SIG-M5 treated with dmso at 0.1 percent for 504 hours (cell line): ENCODE measurements around the gene PDK1.
"Not testable (repeated sequence)": the region's sequence is repeated elsewhere in the genome, so short reads cannot be mapped to it uniquely, and the experiment has no call there.

Source experiments
- DNase-seq: peaks from one replicate; lab custom pipeline; 2025; ENCODE audit not compliant: unreplicated experiment; lab: John Stamatoyannopoulos, UW

PDK1 gene

DNA sequence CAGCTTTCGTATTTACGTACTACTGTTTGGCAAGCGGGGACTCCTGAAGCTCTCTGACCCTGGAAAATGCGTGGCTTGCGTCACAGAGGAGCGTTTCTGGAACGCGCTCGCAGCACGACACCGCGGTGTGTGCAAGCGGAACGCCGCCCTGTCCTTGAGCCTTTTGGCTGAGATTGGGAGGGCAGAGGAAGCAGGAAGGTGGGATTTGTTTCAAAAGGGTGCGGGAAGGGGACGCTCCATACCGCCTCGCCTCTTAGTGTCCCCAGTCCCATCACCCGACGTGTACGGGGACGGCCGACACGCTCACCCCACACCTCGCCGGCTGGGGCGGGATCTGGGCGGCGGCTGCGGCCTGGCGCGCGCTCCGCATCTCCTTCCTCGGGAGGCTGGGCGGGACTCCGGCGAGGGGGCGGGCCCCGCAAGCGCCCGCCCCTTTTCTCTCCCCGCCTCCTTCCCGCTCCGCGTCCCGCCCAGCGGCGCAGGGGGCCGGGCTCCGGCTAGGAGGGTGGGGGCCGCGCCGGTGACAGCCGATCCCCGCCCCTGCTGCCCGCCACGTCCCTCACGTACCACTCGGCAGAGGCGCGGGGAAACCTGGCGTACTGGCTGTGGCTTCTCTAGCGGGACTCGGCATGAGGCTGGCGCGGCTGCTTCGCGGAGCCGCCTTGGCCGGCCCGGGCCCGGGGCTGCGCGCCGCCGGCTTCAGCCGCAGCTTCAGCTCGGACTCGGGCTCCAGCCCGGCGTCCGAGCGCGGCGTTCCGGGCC is at the start of gene PDK1:
PDK1 (plus strand) TSS at position 569 of the 762 bp plus-strand sequence; CDS start at position 630, 61 bp downstream.
- DNase-seq = peak; percentile 89

DNA sequence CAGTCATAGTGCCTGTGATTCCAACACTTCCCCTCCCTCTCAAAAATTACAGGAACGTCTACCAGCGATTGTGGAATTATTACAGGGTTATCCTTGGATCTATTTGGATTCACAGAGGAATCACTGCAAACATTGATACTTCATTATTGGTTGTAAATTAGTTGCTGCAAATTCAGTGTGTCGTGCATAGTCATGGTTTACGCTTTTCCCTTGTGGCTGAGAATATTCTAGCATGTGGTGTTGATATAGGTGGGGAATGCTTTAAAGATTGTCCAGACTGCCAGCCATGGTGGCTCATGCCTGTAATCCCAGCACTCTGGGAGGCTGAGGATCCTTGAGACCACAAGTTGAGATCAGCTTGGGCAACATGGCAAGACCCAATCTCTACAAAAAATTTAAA is 48.7 kb upstream of the PDK1 start:
- no peak for DNase-seq

DNA sequence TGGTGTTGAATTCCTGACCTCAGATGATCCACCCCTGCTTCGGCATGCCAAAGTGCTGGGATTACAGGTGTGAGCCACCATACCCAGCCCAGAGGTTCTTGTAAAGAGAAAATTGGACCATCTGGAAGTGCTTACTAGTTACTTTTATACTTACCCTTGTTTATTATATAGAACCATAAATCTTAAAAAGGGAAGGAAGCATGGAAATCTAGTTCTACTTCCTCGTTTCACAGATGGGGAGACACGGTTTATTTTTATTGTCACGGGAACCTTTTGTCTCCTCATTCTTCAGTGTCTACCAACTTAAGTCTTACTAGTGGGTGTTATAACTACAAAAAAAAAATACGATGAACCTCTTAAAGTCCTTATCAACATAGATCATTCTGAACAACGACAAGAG is 45.8 kb upstream of the PDK1 start:
- peak; percentile 26 for DNase-seq

DNA sequence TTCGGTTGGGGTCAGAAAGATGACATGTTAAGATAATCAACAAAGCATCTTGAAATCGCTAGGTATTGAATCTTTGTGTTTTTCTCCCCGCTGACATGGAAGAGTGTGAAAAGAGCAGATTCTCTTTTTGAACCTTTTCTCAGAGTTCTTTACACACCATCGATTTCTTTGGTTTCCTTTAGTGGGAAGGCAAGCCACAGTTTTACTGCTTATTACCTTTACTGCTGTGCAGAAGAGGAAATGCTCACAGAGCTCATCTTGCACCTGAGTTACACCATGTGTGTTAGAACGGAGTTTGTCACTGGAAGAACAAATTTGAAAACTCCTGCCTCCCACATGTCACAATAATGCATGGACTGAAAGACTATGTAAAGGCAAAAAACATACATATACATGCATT is 45.3 kb upstream of the PDK1 start:
- DNase-seq = no peak

DNA sequence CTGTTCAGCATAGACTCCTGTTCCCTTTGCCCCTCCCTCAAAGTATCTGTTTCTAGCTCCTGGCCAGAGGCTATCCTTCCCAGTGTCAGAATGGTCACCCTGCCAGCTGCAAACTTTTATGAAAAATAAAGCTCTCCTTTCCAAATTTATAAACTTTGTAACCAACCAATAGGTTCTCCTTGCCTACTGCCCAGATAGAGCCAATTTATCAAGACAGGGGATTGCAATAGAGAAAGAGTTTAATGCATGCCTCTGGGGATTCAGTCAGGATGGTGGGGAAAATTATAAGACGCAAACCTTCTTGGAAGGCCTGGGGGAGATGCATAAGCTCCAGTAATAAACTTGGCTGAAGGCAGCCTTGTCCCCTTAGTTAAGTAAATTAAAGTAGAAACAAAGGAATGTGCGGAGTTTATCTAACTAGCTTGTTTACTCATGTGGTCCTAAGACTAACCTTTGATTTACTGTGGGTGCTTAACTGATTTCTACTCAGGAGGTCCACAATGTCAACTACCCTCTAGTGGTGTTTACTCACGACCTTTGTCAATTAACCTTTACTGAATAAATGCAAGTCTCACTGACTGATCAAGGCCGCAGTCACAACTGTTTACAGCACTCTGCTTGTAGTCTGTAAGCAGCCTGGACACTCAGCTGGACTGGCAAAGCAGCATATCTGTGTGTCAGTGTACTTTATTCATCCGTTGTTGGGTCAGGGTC is 42.9 kb upstream of the PDK1 start:
- no peak for DNase-seq

DNA sequence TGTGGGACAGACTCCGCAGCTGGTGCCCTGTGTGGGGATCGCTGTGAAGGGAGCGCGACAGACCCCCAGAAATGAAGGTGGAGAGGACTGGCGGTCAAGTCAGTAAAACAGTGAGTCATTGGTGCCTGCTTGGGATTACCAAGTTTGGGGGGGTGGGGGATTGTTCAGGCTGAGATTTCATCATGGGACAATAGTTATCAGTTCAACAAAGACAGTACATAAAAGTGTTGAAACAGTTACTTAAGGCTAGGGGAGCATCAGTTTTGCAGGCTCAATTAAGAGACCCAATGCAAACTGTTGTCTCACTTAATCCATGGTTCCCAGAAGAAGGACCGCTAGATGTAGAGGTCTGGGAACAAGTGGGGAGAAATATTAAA is 42.4 kb upstream of the PDK1 start:
- DNase-seq = peak; percentile 33

DNA sequence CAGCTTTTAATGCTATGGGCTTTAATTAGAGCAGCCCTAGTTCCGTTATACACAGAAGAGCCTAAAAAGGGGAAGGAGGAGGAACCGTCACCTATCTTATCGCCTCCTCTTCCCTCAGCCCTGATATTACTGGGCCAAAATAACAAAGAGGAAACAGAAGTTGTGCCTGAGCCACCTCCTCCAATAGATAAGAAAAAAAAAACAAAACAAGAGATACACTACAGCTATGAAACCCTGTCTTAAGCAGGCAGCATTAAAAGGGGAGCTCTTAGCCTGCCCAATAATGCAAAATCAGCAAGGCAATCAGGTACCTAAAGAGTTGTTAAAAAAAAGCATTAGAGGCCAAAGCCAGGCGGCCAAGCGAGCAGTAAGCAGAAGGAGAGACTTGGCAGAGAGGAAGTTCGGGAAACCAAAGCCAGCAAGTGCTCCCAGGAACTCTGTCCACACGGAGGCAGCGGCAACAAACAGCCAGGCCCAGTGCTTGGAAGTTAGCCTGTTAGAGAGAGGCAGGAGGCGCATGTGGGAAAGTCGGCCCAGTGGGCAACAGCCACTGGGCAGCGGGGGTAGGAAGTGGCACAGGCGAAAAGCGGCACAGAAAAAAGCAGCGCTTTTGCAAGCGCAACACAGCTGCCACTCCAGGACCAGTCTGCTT is 41.8 kb upstream of the PDK1 start:
- peak; percentile 68 for DNase-seq

DNA sequence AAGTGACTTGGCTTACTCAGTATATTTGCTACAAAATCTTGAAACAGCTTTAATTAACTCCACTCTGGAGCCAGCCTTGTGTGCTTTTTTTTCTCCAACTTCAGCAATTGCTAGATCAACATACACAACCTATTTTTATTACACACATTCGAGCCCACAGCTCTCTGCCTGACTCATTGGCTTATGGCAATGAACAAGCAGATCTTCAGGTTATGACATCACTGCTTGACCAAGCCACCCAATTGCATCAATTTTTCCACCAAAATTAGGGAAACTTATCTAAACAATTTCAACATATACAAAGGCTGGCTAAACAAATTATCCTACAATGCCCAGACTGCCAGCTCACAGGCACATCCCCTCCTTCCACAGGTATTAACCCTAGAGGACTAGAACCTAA is 39.6 kb upstream of the PDK1 start:
- DNase-seq = peak; percentile 11

DNA sequence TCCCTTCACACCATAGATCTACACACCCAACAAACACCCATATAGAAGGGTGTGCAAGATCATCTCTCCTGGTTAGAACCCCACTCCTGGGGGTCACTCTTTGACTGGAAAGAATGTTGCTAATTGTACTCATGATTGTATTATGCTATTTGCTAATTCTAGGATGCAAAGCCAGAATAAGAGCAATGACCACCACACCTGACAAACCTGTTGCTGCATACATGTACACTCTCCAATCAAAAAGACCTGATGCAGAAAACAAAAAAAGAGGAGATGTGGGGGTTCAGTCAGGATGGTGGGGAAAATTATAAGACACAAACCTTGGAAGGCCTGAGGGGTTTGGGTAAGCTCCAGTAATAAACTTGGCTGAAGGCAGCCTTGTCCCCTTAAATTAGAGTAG is 36.9 kb upstream of the PDK1 start:
- no peak for DNase-seq

DNA sequence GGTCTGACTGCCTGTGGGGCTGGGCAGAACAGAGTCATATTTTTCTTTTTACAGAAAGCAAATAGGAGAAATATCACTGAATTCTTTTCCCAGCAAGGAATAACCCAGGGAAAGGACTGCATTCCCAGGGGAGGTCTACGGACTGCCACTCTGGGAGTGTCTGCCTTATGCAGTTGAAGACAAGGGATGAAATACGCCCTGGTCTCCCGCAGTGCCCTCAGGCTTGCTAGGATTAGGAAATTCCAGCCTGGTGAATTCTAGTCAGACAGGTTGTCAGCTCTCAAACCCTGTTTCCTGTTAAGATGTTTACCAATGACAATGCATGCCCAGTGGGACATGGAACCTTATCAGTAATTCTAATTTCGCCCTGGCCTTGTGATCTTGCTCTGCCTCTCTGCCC is 30.3 kb upstream of the PDK1 start:
- DNase-seq = no peak

DNA sequence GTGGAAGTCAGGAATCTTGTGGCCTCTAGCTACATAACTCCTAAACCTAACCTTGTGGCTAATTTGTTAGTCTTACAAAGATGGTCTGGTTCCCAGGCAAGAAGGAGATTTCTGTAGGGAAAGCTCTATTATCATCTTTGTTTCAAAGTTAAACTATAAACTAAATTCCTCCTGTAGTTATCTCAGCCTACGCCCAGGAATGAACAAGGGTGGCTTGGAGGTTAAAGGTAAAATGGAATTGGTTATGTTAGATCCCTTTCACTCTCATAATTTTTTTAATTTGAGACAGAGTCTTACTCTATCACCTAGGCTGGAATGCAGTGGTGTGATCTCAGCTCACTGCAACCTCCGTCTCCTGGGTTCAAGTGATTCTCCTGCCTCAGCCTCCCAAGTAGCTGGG is 24.6 kb upstream of the PDK1 start:
- DNase-seq = no peak

DNA sequence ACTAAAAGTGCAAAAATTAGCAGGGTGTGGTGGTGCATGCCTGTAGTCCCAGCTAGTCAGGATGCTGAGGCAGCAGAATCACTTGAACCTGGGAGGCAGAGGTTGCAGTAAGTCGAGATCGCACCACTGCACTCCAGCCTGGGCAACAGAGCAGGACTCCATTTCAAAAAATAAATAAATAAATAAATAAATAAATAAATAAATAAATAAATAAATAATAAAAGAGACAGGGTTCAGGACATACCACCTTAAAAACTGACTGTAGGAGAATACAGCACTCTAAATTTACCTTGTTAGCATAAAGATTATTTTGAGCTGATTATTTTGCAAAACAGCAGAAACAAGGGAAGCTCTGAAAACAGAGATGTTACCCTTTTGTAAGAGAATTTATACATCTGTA is 23.4 kb upstream of the PDK1 start:
- DNase-seq = not testable (repeated sequence)

DNA sequence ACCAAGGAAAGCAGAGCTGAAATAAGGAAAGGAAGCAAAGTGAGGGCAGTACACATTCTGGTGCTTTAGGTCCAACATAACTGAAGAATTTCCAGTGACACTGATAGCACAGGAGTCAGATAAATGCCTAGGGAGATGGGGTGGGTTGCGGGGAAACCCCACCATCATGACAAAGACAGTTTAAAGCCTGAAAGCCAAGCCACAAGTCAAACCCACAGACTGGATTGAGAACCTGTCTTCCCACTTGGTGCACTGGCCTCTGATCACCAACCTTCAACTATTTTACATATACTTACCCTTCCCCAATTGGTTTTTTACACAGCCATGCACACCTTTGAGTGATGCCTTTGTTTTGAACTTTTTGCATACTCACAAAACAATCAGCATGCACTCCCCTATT is 22.2 kb upstream of the PDK1 start:
- DNase-seq = no peak

DNA sequence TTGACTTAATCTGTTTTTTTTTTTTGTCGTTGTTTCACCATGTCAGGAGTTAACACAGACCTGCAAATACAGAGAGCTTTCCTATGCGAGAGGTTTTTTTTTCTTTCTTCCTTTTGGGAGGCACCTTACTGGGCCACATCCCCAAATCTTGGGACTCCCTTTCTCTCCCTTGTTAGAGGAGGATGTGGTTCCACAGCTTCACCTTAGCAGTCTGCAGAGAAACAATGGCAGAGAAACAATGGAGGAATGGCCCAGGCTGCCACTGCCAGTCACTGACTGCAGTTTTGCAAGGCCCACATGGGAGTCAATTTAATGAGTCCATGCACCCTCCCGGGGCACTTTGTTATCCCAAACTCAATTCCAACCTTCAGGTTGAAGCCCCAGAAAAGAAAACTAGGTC is 20.8 kb upstream of the PDK1 start:
- no peak for DNase-seq

DNA sequence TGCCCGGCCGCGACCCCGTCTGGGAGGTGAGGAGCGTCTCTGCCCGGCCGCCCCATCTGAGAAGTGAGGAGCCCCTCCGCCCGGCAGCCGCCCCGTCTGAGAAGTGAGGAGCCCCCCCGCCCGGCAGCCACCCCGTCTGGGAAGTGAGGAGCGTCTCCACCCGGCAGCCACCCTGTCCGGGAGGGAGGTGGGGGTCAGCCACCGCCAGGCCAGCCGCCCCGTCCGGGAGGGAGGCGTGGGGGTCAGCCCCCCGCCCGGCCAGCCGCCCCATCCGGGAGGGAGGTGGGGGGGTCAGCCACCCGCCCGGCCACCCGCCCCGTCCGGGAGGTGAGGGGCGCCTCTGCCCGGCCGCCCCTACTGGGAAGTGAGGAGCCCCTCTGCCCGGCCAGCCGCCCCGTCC is 18.0 kb upstream of the PDK1 start:
- not testable (repeated sequence) for DNase-seq

DNA sequence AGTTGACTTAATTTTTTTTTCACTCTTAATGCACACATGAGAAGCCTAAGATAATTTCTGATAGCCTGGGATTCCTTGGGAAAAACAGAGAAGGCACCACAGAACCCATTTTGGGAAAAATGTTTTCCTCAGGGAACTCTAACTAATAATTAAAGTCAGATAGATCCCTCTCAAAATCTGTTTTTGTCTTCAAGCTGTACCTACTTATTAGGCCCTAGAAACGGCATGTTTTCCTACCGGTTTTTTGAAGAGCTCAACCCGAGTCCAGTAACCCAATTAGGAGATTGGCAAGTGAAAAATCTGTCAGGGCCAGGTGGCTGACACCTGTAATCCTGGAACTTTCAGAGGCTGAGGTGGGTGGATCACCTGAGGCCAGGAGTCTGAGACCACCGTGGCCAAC is 16.1 kb upstream of the PDK1 start:
- no peak for DNase-seq

DNA sequence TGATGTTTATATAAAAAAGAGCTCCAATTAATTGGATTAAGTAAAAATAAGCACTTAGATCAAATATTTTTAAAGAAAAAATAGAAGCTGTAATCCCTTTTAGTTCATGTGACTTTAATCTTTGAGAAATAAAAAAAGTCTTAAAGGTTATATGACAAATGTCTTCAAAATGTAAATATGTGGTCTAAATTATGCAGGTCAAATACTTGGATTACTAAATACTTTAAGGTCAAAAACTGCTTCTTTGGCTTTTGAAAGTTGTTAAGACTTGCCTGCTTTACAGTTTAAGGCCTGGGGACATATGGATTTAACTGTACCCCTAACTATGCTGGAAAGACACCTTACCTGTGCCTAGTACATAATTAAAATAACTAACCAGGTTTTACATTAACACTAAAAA is 15.5 kb upstream of the PDK1 start:
- no peak for DNase-seq

DNA sequence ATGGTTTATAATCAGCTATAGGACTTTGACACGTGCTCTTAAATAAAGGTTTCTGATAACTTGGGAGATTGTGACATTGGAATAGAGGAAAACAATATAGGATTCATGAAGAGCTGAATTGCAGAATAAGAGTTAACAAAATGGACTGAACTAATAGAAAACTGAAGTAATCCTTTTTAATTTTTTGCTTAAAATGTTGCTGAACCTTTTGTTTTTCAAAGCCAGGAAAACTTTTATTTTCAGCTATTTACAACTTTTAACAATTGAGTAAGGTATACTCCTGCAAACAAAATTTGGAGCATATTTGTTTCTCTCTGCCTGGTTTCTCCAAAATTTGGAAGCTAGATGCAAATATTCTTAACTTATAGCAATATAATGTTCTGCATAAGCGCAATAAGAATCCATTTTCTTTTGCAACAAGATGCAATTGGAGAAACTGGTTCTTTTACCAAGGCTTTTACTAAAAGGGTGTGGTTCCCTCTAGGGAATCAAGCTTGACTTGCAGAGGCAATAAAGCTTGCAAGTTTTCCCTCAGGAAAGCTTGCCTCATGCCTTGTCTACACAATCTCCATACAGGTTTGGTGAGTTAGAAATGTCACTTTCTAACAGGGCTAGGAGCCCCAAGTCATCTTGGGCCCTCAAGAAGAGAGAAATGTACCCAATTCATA is 10.3 kb upstream of the PDK1 start:
- DNase-seq = peak; percentile 16

DNA sequence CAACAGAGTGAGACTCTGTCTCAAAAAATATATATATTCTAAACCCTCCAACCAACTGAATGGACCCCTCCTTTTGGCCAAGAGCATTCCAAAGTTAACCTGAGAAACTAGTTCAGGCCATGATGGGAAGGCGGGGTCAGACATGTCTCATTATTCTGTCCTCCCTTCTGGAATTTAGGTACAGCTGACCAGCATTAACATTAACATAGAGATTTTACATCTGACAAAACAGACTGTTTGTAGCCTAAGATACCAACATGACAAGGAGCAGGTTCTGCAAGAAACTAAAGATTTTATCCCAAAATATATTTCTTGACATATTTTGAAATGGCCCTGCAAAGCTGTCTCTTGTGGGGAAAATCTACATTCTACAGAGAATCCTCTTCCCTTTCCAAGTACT is 6.8 kb upstream of the PDK1 start:
- DNase-seq = no peak

DNA sequence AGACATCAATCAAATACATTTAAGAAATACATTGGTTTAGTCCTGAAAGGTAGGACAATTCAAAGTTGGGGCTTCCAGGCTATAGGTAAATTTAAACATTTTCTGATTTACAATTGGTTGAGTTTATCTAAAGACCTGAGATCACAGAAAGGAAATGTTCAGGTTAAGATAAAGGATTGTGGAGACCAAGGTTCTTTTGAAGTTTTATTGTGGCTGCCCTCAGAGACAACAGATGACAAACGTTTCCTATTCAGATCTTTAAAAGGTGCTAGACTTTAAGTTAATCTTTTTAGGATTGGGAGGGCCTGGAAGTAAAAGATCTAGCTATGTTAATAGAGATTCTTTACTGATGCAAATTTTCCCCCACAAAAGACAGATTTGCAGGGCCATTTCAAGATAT is 6.1 kb upstream of the PDK1 start:
- DNase-seq = not testable (repeated sequence)

DNA sequence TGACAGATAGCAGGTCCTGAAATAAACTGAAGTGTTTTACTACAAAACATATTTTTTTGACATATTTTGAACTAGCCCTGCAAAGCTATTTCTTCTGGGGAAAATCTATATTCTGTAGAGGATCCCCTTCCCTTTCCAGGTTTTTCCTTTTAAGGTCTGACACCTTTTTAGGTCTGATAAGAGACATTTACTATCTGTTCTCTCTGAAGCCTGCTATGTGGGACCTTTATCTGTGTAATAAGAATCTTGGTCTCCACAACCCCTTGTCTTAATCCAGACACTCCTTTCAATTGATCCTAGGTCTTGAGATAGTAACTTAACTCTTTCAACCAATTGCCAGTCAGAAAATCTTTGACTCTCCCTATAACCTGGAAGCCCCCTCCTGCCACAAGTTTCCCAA is 5.5 kb upstream of the PDK1 start:
- no peak for DNase-seq

DNA sequence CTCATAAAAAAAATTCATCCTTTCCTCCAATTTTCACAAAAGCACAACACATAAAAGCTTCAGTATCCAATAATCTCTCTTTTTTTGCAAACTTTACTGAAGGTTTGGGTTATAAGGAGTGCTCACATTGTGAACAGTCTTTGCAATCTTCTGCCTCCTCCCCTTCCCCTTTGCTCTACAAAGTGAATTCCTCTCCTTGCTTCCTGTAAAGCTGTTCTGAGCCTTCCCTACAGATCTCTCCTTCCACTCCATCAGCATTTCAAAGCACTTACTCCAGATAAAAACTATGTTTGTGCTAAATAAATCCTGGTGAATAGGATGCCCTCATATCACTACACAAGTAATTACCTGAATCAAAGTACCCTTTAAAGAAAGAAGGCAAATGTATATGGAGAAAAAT is 4.6 kb upstream of the PDK1 start:
- DNase-seq = no peak
